Endothelial cell of umbilical vein (primary cell): ENCODE results near the gene MAP2K5. TPM values are rescaled to one million over a fixed set of nuclear protein-coding genes. Genes with fewer than 3 reads are reported as not detected.

ENCODE experiments used
- BruUV-seq: library from RNA; stranded (reverse); fragments of 400-500 nt; replicated peaks from 2 replicates; lab custom pipeline; 2021; lab: Mats Ljungman, UMichigan
- CTCF ChIA-PET: fragments of 300-600, 350-600 bp; sonication (Branson Sonifier 250); formaldehyde crosslinking; loops from one replicate; lab custom pipeline; 2021; ENCODE audit warnings: antibody characterized with exemption, inconsistent platforms; lab: Charles Lee
- POLR2A ChIA-PET: fragments of 300-600, 350-600 bp; sonication (Branson Sonifier 250); formaldehyde crosslinking; loops from one replicate; lab custom pipeline; 2021; ENCODE audit warnings: antibody characterized with exemption, inconsistent platforms; lab: Charles Lee
- DNase-seq: peaks from one replicate; pipeline ENCODE4 v3.0.0-alpha.2; 2011; ENCODE audit warnings: low read depth, low spot score
- FAIRE-seq: peaks from 2 replicates; lab custom pipeline; 2011; peaks lifted over from hg19 to GRCh38; lab: Jason Lieb, UNC
- H2AFZ ChIP-seq: 2 replicates; pipeline ENCODE4 v1.6.0; 2012; ENCODE audit warnings: low read depth, low read length, control low read depth, inconsistent platforms
- H3K27ac ChIP-seq: 2 replicates; pipeline ENCODE4 v1.5.1; 2011; ENCODE audit warnings: low read depth, mild to moderate bottlenecking, control low read depth, low read length, moderate library complexity; ENCODE audit not compliant: insufficient read depth
- H3K27me3 ChIP-seq, 2 experiments: 2 replicates each; pipeline versions ENCODE4 v1.6.0 to v1.6.1; 2011; ENCODE audit warnings: low read length in 2 of 2, mixed read lengths in 1 of 2; ENCODE audit not compliant: control insufficient read depth in 2 of 2, insufficient read depth in 2 of 2
- H3K36me3 ChIP-seq, 2 experiments: 2 replicates in 1 of 2; 3 replicates in 1 of 2; pipeline ENCODE4 v1.5.1; 2011; ENCODE audit warnings: low read length in 2 of 2, mild to moderate bottlenecking in 1 of 2, moderate library complexity in 1 of 2; ENCODE audit not compliant: control insufficient read depth in 2 of 2, insufficient read depth in 2 of 2; ENCODE audit errors: extremely low read depth in 1 of 2
- H3K4me1 ChIP-seq: 3 replicates; pipeline ENCODE4 v1.5.1; 2011; ENCODE audit warnings: mild to moderate bottlenecking, low read length; ENCODE audit not compliant: control insufficient read depth, insufficient read depth; ENCODE audit errors: extremely low read depth
- H3K4me2 ChIP-seq: 2 replicates; pipeline ENCODE4 v1.6.1; 2011; ENCODE audit warnings: low read length, control low read depth, mixed read lengths; ENCODE audit not compliant: insufficient read depth
- H3K4me3 ChIP-seq, 3 experiments: fragments of 200-600 bp in 1 of 3; sonication (generic), shearing (Covaris generic) in 1 of 3; replicated peaks in 1 of 3; 2 replicates each; pipeline ENCODE4 v1.5.1; 2011 to 2016; ENCODE audit warnings: control low read depth in 3 of 3, low read length in 3 of 3, mild to moderate bottlenecking in 2 of 3, inconsistent platforms in 1 of 3, low read depth in 1 of 3, moderate library complexity in 1 of 3; ENCODE audit not compliant: insufficient read depth in 1 of 3
- H3K79me2 ChIP-seq: 2 replicates; pipeline ENCODE4 v1.6.0; 2012; ENCODE audit warnings: low read length, inconsistent platforms; ENCODE audit not compliant: control insufficient read depth, insufficient read depth
- H3K9ac ChIP-seq: replicated peaks from 2 replicates; pipeline ENCODE3; 2011; ENCODE audit warnings: low read length, control low read depth; ENCODE audit not compliant: insufficient read depth; ENCODE audit errors: extremely low read depth
- H3K9me1 ChIP-seq: replicated peaks from 3 replicates; pipeline ENCODE4 v1.6.0; 2011; ENCODE audit warnings: mild to moderate bottlenecking, low read length; ENCODE audit not compliant: control insufficient read depth, insufficient read depth; ENCODE audit errors: extremely low read depth
- H3K9me3 ChIP-seq: replicated peaks from 2 replicates; pipeline ENCODE4 v1.5.1; 2012; ENCODE audit warnings: low read length, inconsistent platforms; ENCODE audit not compliant: control insufficient read depth, insufficient read depth
- H4K20me1 ChIP-seq: replicated peaks from 2 replicates; pipeline ENCODE3; 2011; ENCODE audit warnings: mild to moderate bottlenecking, low read length; ENCODE audit not compliant: control insufficient read depth, insufficient read depth; ENCODE audit errors: extremely low read depth
- CTCF ChIP-seq, 2 donors: IDR thresholded peaks; 1 replicate in 1 of 2; 2 replicates in 1 of 2; pipeline ENCODE4 v1.5.1; 2011; ENCODE audit warnings: low read length in 2 of 2, mild to moderate bottlenecking in 2 of 2, moderate library complexity in 2 of 2, control low read depth in 1 of 2, inconsistent platforms in 1 of 2, low read depth in 1 of 2; ENCODE audit not compliant: insufficient read depth in 1 of 2; ENCODE audit errors: extremely low read depth in 1 of 2
- EZH2 ChIP-seq: IDR thresholded peaks from 2 replicates; pipeline ENCODE4 v1.6.1; 2012; ENCODE audit warnings: borderline replicate concordance, low read depth, mild to moderate bottlenecking, moderate library complexity, low read length, inconsistent platforms; ENCODE audit not compliant: severe bottlenecking
- FOS ChIP-seq: IDR thresholded peaks from 2 replicates; pipeline ENCODE4 v1.6.1; 2011; ENCODE audit warnings: mild to moderate bottlenecking, low read length, moderate library complexity, borderline replicate concordance; ENCODE audit not compliant: insufficient read depth
- GATA2 ChIP-seq: IDR thresholded peaks from 2 replicates; pipeline ENCODE4 v1.7.0; 2011; ENCODE audit warnings: low read depth, mild to moderate bottlenecking, moderate library complexity, mixed read lengths, low read length; ENCODE audit not compliant: insufficient read length, insufficient read depth
- JUN ChIP-seq: IDR thresholded peaks from 2 replicates; pipeline ENCODE4 v1.6.1; 2011; ENCODE audit warnings: borderline replicate concordance, low read depth; ENCODE audit not compliant: insufficient read length, insufficient read depth
- MYC ChIP-seq: IDR thresholded peaks from one replicate; pipeline ENCODE4 v1.6.1; 2011; ENCODE audit warnings: mild to moderate bottlenecking, low read depth, low read length
- POLR2A ChIP-seq: IDR thresholded peaks from 2 replicates; pipeline ENCODE4 v1.6.1; 2012; ENCODE audit warnings: low read depth, mild to moderate bottlenecking, control low read depth, low read length
- POLR2AphosphoS5 ChIP-seq: IDR thresholded peaks from 2 replicates; pipeline ENCODE4 v1.6.1; 2012; ENCODE audit warnings: low read depth, mild to moderate bottlenecking, control low read depth, low read length, moderate library complexity; ENCODE audit not compliant: insufficient read depth
- dilution Hi-C: fragments of 300-500 bp; cut with MboI; formaldehyde crosslinking; loops from one replicate; pipeline ENCODE4 v1.15.0; 2019; ENCODE audit warnings: low sequenced_read_pairs; ENCODE audit not compliant: extremely low pct_ligation_motif_present
- intact Hi-C: fragments of 100-400 bp; cut with micrococcal nuclease; formaldehyde crosslinking; loops from one replicate; pipeline ENCODE4 v1.10.0; 2022
- polyA plus RNA-seq, 4 experiments: library from polyadenylated mRNA; depleted of rRNA in 3 of 4; stranded (reverse) in 3 of 4; unstranded in 1 of 4; fragments of >200 nt; gene quantifications; 2 replicates each; pipeline versions ENCODE4 v1.2.1 to v1.2.3, GENCODE V29; 2011 to 2012; ENCODE audit warnings: missing spikeins in 1 of 4
- total RNA-seq: library from RNA; stranded (reverse); gene quantifications from 2 replicates; pipeline ENCODE4 v1.2.3, GENCODE V29; 2021
- TF ChIP-seq, protein P1 (sequence below): IDR thresholded peaks from 2 replicates; pipeline ENCODE4 v1.6.1; 2011; ENCODE audit not compliant: insufficient read depth, insufficient read length

MAP2K5 gene
- total and polyA plus RNA-seq, 2 donors (not counting 3 experiments of a cell fraction or from before 2014, with no cell fraction given): 4.9 to 24.7 TPM

DNA sequence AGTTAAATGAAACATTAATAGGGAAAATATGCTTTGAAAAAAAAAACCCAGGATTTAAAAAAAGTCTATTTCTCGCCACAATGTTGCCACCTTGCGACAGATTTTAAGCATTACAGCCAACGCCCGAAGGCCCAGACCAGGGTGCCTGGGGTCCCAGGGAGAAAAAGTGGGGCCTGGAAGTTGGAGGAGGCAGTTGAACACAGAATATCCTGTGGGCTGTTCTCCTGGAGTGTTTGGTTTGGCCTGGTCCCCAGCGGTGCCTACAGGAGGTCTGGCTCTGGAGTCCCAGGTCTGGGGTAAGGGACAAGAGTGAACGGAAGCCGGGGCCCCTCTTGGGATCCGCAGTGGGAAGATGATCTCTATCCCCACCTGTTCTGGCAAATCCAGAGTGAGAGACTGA is 294.0 kb downstream of the MAP2K5 start:
- Histone ChIP-seq H3K36me3 (no peaks in the 10 kb centered on the region), H3K9me1 (no peaks in the 10 kb centered on the region), H3K4me1 (peaks cover 42% of the 10 kb centered on the region), H4K20me1 (no peaks in the 10 kb centered on the region), H3K9me3 (no peaks in the 10 kb centered on the region), H2AFZ (no peak overlapping the region), H3K9ac (no peak overlapping the region), H3K79me2 (no peaks in the 10 kb centered on the region), H3K27me3 (peaks cover 52 to 58% of the 10 kb centered on the region in 2 experiments), H3K4me3 (peak overlapping the region in 1 of 3 experiments; percentile 47), H3K27ac (no peak overlapping the region), H3K4me2 (peak overlapping the region; percentile 65)
- ChIA-PET CTCF (interaction anchor here (0.7 to 2.4 kb wide), 28 partner anchors 11 to 890 kb away, joined by 3 to 111 read pairs (median 4); partner anchors contain the start of gene C15orf61), POLR2A (no interaction called here)
- FAIRE-seq: peak; percentile 89
- DNase-seq: peak; percentile 52
- dilution Hi-C loops: no loop called here
- intact Hi-C loops: loop anchor here (1.0 to 5.0 kb wide), 5 partner anchors 315 to 890 kb away; partner anchors contain the start of gene C15orf61
- TF ChIP-seq POLR2A (no peak), CTCF (IDR thresholded peaks at IDR 0.05; ENCODE audit: extremely low read depth in 1 of 2, insufficient read depth in 1 of 2, low read depth in 1 of 2, low read length in 2 of 2) (peak; percentile 65 to 73)
- no TSS peak for BruUV-seq

DNA sequence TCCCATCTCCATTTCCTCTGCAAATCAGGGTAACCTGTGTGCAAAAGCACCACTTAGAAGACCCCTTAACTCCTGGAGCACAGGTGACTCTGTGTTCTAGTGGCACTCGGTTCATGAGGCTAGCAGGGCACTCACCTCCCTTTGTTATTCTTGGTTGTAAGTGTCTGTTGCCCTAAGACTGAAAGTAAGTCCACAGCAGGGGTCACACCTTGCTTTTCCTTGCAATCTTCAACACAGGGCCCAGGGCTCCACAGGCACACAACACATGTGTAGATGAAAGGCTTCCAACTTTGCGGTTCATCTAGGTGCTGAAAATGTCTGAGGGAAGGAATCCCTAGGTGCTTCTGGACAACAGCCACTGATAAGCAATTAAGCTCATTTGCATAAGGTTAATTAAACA is 294.5 kb downstream of the MAP2K5 start:
- no peak for TF ChIP-seq MYC
- no peak for TF ChIP-seq CTCF (IDR thresholded peaks at IDR 0.05; ENCODE audit: extremely low read depth in 1 of 2, insufficient read depth in 1 of 2, low read depth in 1 of 2, low read length in 2 of 2)
- TF ChIP-seq, protein P1, sequence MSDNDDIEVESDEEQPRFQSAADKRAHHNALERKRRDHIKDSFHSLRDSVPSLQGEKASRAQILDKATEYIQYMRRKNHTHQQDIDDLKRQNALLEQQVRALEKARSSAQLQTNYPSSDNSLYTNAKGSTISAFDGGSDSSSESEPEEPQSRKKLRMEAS: no peak
- TF ChIP-seq FOS: no peak
- TF ChIP-seq POLR2AphosphoS5: no peak
- TF ChIP-seq EZH2: no peak
- TF ChIP-seq GATA2: no peak
- TF ChIP-seq POLR2A: no peak
- no peak for TF ChIP-seq JUN
- H3K9me3 ChIP-seq: no peaks in the 10 kb centered on the region
- intact Hi-C loops: loop anchor here (1.0 to 5.0 kb wide), 5 partner anchors 316 to 891 kb away; partner anchors contain the start of gene C15orf61
- peaks cover 48 to 55% of the 10 kb centered on the region in 2 experiments for H3K27me3 ChIP-seq
- no peaks in the 10 kb centered on the region for H4K20me1 ChIP-seq
- no peak overlapping the region for H3K4me2 ChIP-seq
- no peak overlapping the region for H3K9ac ChIP-seq
- H3K27ac ChIP-seq: no peak overlapping the region
- no peaks in the 10 kb centered on the region for H3K9me1 ChIP-seq
- DNase-seq: no peak
- H3K79me2 ChIP-seq: no peaks in the 10 kb centered on the region
- peaks cover 42% of the 10 kb centered on the region for H3K4me1 ChIP-seq
- CTCF ChIA-PET: interaction anchor here (1.0 to 1.7 kb wide), 4 partner anchors 13 to 436 kb away, joined by 3 to 24 read pairs (median 4); no protein-coding TSS in a partner anchor
- H3K36me3 ChIP-seq: no peaks in the 10 kb centered on the region
- dilution Hi-C loops: no loop called here
- POLR2A ChIA-PET: no interaction called here
- H2AFZ ChIP-seq: no peak overlapping the region
- no peak overlapping the region for H3K4me3 ChIP-seq
- no TSS peak for BruUV-seq
- no peak for FAIRE-seq
